ENCODE results near the gene PTPN2. TPM values are rescaled to one million over a fixed set of nuclear protein-coding genes. Genes with fewer than 3 reads are reported as not detected.
"Not testable (repeated sequence)": the region's sequence is repeated elsewhere in the genome, so short reads cannot be mapped to it uniquely, and the experiment has no call there.

Gene PTPN2
- total RNA-seq, 1 experiment from 2014 or later = 25.1 TPM

GRCh38 chr18:12873961-12874567 is 10.0 kb downstream of the PTPN2 start:
- DNase-seq, H3K36me3 ChIP-seq: not testable (repeated sequence)

DNA sequence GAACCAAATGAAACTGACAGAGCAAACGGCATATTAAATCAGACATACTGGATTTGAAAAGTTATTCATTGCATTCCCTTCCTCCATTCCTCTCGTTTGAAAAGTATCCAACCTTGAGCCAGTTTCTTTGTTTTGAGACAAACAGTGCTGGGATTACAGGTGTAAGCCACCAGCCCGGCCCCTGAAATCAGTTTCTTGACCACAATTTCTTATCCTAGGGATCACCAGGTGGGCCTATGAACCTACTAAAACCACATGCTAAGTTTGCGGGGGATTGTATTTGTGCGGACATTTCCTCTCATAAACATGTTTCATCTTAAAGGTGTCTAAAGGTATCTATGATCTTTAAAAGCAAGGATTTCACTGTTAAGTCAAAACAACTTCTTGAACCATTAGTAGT is 11.6 kb downstream of the PTPN2 start:
- Histone ChIP-seq H3K27me3 (no peaks in the 10 kb centered on the region), H3K4me3 (no peak overlapping the region), H3K9me3 (no peaks in the 10 kb centered on the region), H3K36me3 (peaks cover 2% of the 10 kb centered on the region; the same call in 1 of the 2 replicates)
- DNase-seq = no peak

More at GRCh38 chr18:12873961-12874567, 10.0 kb downstream of the PTPN2 start:
- not testable (repeated sequence) for H3K4me3 ChIP-seq, H3K27me3 ChIP-seq, H3K9me3 ChIP-seq

GRCh38 chr18:12868576-12868975 is 15.5 kb downstream of the PTPN2 start:
- peaks cover 2% of the 10 kb centered on the region; the same call in 1 of the 2 replicates for H3K36me3 ChIP-seq
- DNase-seq = no peak
- H3K9me3 ChIP-seq = no peaks in the 10 kb centered on the region
- H3K27me3 ChIP-seq = no peaks in the 10 kb centered on the region
- no peak overlapping the region for H3K4me3 ChIP-seq

- Histone ChIP-seq H3K27me3 (no peaks in the 10 kb centered on the region), H3K36me3 (peaks cover under 1% of the 10 kb centered on the region; the same call in 1 of the 2 replicates), H3K4me3 (no peak overlapping the region), H3K9me3 (no peaks in the 10 kb centered on the region)
- DNase-seq = no peak
Observed at GRCh38 chr18:12867441-12868123, 16.5 kb downstream of the PTPN2 start.

DNA sequence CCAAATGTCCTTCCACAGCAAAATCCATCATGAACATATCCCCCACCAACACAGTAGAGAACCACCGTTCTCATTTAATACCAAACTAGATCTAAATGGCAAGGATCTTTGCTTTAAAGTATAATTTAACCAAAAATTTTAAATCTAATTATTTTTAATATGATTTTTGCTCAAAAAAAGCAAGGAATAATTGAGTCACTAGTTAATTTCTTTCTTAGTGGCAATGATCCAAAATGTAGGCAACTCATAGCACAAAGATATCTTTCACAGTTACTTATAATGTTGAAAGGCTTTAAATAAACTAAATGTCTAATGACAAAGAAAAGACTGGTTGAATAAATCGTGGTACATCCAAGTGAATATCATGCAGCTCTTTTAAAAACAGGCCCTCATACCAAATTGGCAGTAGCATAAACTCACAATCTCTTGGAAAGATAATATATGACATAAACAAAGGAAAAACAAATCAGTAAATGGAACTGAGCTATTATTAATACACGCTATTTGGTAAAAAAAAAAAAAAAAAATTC is 20.3 kb downstream of the PTPN2 start:
- DNase-seq = no peak
- Histone ChIP-seq H3K4me3 (no peak overlapping the region), H3K27me3 (no peaks in the 10 kb centered on the region), H3K9me3 (no peaks in the 10 kb centered on the region), H3K36me3 (no peaks in the 10 kb centered on the region; the same call in 1 of the 2 replicates)

DNA sequence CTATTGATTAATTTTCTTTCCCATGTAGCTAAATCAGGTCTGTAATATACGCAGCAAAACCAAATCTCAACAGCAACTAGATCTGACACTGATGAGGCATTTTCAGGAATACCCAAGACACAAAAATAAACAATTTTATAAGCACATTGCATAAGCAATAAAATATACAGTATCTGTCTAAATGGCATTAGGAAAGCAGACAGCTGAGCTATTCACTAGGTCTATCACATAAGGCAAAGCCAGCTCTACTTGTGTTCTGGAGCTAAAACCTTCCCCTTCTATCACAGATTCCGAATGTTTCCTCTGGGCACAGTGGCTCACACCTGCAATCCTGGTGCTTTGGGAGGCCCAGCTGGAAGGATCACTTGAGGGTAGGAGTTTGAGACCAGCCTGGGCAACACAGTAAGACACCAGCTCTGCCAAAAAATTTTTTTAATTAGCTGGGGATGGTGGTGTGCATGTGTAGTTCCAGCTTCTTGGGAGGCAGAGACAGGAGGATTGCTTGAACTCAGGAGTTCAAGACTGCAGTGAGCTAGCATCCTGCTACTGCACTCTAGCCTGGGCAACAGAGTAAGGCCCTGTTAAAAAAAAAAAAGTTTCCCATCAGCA is 21.1 kb downstream of the PTPN2 start:
- no peak for DNase-seq
- no peaks in the 10 kb centered on the region for H3K9me3 ChIP-seq
- H3K36me3 ChIP-seq = no peaks in the 10 kb centered on the region; the same call in 1 of the 2 replicates
- H3K4me3 ChIP-seq = no peak overlapping the region
- H3K27me3 ChIP-seq = no peaks in the 10 kb centered on the region

DNA sequence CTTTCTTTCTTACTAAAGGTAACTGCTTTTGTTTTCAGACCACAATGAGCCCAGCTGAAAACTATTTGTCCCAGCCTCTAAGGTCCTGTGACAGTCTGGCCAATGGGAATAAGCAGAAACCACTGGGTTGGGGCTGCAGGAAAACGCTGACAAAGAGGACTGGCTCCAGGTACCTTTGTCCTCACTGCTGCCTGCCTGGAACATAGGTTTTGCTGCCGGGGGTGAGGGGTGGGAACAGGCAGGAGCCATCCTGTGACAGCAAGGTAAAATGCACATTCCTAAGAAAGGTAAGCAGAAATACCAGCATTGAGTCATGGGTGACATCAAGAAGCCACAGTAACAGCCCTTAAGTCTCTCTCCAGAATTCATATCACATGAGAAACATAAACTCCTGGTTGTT is 21.6 kb downstream of the PTPN2 start:
- H3K4me3 ChIP-seq = no peak overlapping the region

GRCh38 chr18:12861637-12862036 is 22.4 kb downstream of the PTPN2 start:
- Histone ChIP-seq H3K27me3 (no peaks in the 10 kb centered on the region), H3K36me3 (no peaks in the 10 kb centered on the region; the same call in 1 of the 2 replicates), H3K4me3 (no peak overlapping the region), H3K9me3 (no peaks in the 10 kb centered on the region)
- DNase-seq = no peak

More for the DNA sequence above, 21.6 kb downstream of the PTPN2 start:
- Histone ChIP-seq H3K27me3 (no peaks in the 10 kb centered on the region), H3K36me3 (no peaks in the 10 kb centered on the region; the same call in 1 of the 2 replicates), H3K9me3 (no peaks in the 10 kb centered on the region)
- DNase-seq = no peak

- no peak for DNase-seq
Observed at GRCh38 chr18:12860530-12860929, 23.5 kb downstream of the PTPN2 start.

DNA sequence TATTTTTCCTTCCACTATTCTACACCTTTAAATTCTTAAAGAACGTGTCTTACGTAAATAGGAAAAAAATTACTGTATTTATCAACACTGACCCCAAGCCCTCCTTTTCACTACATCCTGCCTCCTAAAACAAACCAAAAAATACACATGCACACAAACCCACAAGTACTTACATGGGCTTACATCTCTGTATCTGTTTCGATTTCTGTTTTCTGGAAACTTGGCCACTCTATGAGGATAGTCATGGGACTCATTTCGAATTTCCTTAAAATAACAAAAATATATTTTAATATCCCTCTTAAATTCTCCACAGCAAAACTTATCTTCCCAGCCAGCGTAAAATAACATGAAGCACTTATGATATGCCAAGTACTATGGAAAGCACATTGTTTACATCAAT is 25.0 kb downstream of the PTPN2 start:
- H3K27me3 ChIP-seq = no peaks in the 10 kb centered on the region
- H3K4me3 ChIP-seq = no peak overlapping the region
- no peak for DNase-seq
- H3K9me3 ChIP-seq = no peaks in the 10 kb centered on the region
- H3K36me3 ChIP-seq = no peaks in the 10 kb centered on the region; the same call in 1 of the 2 replicates

More at GRCh38 chr18:12860530-12860929, 23.5 kb downstream of the PTPN2 start:
- H3K9me3 ChIP-seq = no peaks in the 10 kb centered on the region
- H3K36me3 ChIP-seq = no peaks in the 10 kb centered on the region; the same call in 1 of the 2 replicates
- no peak overlapping the region for H3K4me3 ChIP-seq
- H3K27me3 ChIP-seq = no peaks in the 10 kb centered on the region

DNA sequence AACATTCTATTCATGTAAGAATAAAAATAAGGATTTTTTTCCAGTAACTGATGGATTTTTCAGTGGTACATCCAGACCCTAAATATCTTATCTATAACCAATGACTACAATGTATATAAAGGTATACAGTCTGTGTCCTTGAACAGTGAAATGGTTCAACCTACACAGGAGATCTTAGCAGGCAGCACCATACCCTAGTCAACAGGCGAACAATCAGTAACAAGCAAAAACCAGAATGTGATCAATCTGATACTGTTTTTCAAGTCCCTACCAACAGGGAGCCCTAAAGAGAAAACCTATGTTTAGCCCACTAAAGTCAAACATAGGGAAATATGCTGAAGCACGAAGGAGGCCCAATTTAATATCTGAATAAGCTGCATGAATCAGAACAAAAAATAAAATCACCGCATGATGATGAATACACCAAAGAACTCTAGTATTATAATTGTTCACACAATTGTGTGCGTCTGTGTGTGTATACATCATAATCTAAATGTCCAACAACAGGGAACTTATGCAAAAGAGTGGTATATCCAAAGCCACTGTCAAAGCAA is 26.0 kb downstream of the PTPN2 start:
- no peaks in the 10 kb centered on the region; the same call in 1 of the 2 replicates for H3K36me3 ChIP-seq
- no peak overlapping the region for H3K4me3 ChIP-seq
- DNase-seq = no peak
- no peaks in the 10 kb centered on the region for H3K9me3 ChIP-seq
- H3K27me3 ChIP-seq = no peaks in the 10 kb centered on the region

- no peak for DNase-seq
- Histone ChIP-seq H3K4me3 (no peak overlapping the region), H3K9me3 (no peaks in the 10 kb centered on the region), H3K27me3 (no peaks in the 10 kb centered on the region), H3K36me3 (no peaks in the 10 kb centered on the region; the same call in 1 of the 2 replicates)
Observed at GRCh38 chr18:12857215-12857905, 26.7 kb downstream of the PTPN2 start.

- Histone ChIP-seq H3K36me3 (no peaks in the 10 kb centered on the region; the same call in 1 of the 2 replicates), H3K4me3 (no peak overlapping the region), H3K9me3 (no peaks in the 10 kb centered on the region), H3K27me3 (no peaks in the 10 kb centered on the region)
- DNase-seq = no peak
Observed at GRCh38 chr18:12855916-12856315, 28.1 kb downstream of the PTPN2 start.

GRCh38 chr18:12852566-12853315 is 31.3 kb downstream of the PTPN2 start:
- H3K9me3 ChIP-seq = no peaks in the 10 kb centered on the region
- H3K27me3 ChIP-seq = no peaks in the 10 kb centered on the region
- H3K4me3 ChIP-seq = no peak overlapping the region
- no peaks in the 10 kb centered on the region for H3K36me3 ChIP-seq
- DNase-seq = no peak

- no peak for DNase-seq
- no peaks in the 10 kb centered on the region for H3K9me3 ChIP-seq
- H3K4me3 ChIP-seq = no peak overlapping the region
Observed at GRCh38 chr18:12851716-12852115, 32.3 kb downstream of the PTPN2 start.

GRCh38 chr18:12849548-12849947 is 34.5 kb downstream of the PTPN2 start:
- Histone ChIP-seq H3K36me3 (peaks cover 7% of the 10 kb centered on the region; the same call in 1 of the 2 replicates), H3K4me3 (no peak overlapping the region)
- DNase-seq = no peak

More at GRCh38 chr18:12851716-12852115, 32.3 kb downstream of the PTPN2 start:
- Histone ChIP-seq H3K27me3 (no peaks in the 10 kb centered on the region), H3K36me3 (no peaks in the 10 kb centered on the region)

More at GRCh38 chr18:12849548-12849947, 34.5 kb downstream of the PTPN2 start:
- peaks cover 2% of the 10 kb centered on the region for H3K9me3 ChIP-seq
- H3K27me3 ChIP-seq = no peaks in the 10 kb centered on the region
